Mucosa of rectum (tissue), 2 donors: ENCODE results near the gene MEF2D.

Source experiments
- H3K27ac ChIP-seq, 2 donors: one replicate each; pipeline ENCODE4 v1.7.0; 2013; ENCODE audit warnings: inconsistent platforms in 2 of 2, low read depth in 2 of 2, low read length in 2 of 2
- H3K27me3 ChIP-seq, 2 donors: one replicate each; pipeline ENCODE4 v1.7.0; 2013; ENCODE audit warnings: low read length in 2 of 2; ENCODE audit not compliant: control insufficient read depth in 2 of 2, insufficient read depth in 2 of 2
- H3K36me3 ChIP-seq, 2 donors: one replicate each; pipeline ENCODE4 v1.7.0; 2013; ENCODE audit warnings: low read length in 2 of 2; ENCODE audit not compliant: control insufficient read depth in 2 of 2, insufficient read depth in 2 of 2
- H3K4me1 ChIP-seq, 2 donors: one replicate each; pipeline ENCODE4 v1.7.0; 2013; ENCODE audit warnings: low read length in 2 of 2, mild to moderate bottlenecking in 1 of 2; ENCODE audit not compliant: control insufficient read depth in 2 of 2, insufficient read depth in 2 of 2
- H3K4me3 ChIP-seq, 2 donors: one replicate each; pipeline ENCODE4 v1.7.0; 2013; ENCODE audit warnings: low read length in 2 of 2
- H3K9ac ChIP-seq, 2 donors: one replicate each; pipeline ENCODE4 v1.7.0; 2013; ENCODE audit warnings: low read length in 2 of 2, low read depth in 1 of 2, mild to moderate bottlenecking in 1 of 2
- H3K9me3 ChIP-seq, 2 donors: one replicate each; pipeline ENCODE4 v1.7.0; 2013; ENCODE audit warnings: low read length in 2 of 2; ENCODE audit not compliant: control insufficient read depth in 2 of 2
- donor health status: healthy.
- donor health status: Normal muscosa, but diverticular disease.

Gene MEF2D

DNA sequence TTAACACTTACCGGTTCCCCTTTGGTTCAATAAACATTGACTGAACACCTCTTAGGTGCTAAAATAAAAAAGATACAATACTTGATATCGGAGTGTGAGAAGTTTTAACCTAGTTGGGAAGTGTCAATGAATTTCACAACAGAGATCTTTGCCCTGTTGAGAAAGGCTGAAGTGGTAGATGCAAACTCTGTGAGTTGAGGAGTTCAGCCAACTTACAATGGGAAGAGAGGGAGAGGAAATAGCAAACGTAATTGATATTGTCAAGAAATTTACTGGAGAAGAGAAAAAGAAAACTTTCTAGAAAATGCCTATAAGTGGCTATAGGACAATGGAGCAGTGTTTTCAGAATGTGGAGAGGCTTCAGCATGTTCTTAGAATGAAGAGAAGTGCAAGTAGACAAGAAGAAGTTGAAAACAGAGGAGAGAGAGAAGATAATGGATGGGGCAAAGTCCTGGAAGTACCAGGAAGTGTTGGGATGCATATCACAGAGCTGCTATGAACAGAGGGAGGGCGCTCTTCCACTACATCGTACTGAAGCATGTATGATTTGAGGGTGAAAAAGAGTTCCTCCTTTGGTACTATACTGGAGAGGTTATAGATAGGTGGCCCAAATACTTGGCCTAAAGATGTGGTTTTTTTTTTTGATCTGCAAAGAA lies 48.9 kb downstream of the MEF2D start:
- H3K4me1 ChIP-seq = peaks cover 5% of the 10 kb centered on the region in 2 donors
- H3K4me3 ChIP-seq = no peak overlapping the region
- no peaks in the 10 kb centered on the region for H3K36me3 ChIP-seq
- H3K27me3 ChIP-seq = no peaks in the 10 kb centered on the region
- H3K9me3 ChIP-seq = no peaks in the 10 kb centered on the region
- H3K9ac ChIP-seq = no peak overlapping the region
- no peak overlapping the region for H3K27ac ChIP-seq

DNA sequence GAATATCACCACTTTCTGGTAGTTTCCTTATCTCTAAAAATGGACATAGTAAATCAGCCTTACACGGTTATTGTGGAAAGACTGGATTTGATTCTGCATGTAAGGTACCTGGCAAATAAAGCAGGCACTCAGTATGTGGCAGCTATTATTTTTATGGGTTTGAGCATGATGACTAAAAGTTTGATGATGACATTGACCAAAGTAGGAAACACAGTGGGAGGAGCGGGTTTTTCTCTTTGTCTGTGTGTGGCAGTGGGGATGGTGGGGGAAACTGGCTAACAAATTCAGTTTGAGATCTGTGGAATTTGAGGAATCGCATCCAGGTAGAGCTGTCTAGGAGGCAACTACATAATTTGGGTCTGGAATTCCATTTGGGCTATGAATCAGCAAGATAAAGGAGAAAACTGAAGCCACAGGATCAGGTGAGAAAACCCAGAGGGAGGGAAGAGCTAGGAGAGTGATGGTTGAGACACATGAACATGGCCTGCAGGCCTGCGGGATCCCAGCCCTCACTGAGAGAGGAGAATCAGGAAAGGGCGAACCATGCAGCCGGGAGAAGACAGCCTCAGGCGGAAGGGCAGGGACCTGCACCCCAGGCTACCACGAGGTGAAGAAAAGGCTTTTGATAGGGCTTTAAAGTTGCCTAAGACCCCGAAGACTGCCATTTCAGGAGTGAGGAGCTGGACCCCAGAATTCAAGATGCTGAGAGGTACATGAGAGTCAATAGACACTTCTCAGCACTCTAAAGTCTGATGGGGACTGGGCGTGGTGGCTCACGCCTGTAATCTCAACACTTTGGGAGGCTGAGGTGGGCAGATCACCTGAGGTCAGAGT lies 52.2 kb downstream of the MEF2D start:
- Histone ChIP-seq H3K27me3 (peaks cover 10 to 13% of the 10 kb centered on the region in 2 donors), H3K4me3 (no peak overlapping the region), H3K27ac (no peak overlapping the region), H3K9me3 (no peaks in the 10 kb centered on the region), H3K9ac (no peak overlapping the region), H3K4me1 (no peaks in the 10 kb centered on the region), H3K36me3 (no peaks in the 10 kb centered on the region)

DNA sequence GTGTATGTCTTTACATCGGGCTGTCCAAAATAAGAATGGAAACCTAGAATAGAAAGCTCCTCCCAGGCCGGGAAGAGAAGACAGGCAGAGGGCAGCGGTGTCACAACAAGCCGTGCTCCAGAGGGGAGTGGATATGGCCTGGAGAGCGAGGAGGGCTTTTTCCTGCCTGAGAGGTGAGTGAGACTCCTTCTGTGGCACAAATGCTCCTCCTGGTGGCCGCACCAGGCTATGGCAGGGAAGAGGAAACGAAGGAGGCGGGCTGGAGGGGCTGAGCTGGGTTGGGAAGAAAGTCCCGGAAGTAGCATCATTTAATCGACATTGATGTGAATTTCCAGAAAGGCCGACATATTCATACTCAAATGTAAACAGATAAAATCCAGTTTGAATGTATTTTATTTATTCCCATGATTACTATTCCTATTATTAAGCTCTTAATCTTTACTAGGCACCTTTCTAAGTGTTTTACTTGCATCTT lies 54.7 kb downstream of the MEF2D start:
- Histone ChIP-seq H3K4me3 (no peak overlapping the region), H3K9me3 (no peaks in the 10 kb centered on the region), H3K27me3 (peaks cover 24 to 30% of the 10 kb centered on the region in 2 donors), H3K27ac (no peak overlapping the region), H3K36me3 (no peaks in the 10 kb centered on the region), H3K4me1 (no peaks in the 10 kb centered on the region), H3K9ac (no peak overlapping the region)

DNA sequence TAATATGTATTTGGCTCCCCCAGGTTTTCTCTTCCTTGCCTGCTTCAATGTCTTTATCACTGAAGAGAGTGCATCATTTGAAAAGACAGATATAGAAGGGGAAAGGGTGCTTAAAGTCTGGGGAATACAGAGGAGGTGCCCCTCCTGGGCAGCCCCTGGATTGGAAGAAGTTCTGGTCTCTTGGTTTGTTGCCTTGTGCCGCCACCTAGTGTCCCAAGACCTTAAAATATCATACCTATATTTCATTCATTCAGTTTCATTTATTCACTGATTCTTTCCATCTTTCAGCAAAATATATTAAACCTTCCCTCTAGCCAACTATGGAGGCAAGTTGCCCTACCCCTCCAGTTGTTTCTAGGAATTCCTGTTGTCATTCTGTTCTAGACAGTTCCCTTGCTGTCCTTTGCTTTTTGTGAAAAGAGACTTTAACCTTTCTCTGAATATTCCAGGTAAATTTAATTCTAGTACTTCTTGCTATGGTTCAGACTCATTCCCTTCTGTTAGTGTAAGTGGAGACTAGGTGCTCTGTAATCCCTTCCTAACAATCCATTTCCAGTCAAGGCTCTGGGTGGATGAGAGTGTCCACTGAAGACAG lies 56.1 kb downstream of the MEF2D start:
- peaks cover 37 to 41% of the 10 kb centered on the region in 2 donors for H3K27me3 ChIP-seq
- H3K27ac ChIP-seq = no peak overlapping the region

DNA sequence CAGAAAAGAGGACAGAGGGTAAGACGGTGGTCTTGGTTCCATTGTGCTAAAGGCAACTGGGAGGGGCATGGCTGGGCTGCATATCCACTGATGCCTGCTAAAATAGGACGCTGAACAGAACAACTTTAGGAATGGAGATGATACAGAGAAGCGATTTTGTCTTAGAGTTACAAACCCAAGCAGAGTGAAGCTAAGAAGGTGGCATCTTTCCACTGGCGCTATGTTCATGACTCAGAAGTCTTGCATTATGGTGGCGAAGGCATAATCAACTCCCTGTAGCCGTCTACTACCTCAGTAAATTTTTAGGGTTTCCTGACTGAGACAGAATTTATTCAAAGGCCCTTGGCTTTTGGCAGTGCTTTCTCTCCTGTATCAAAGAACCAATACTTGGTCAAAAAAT lies 57.3 kb downstream of the MEF2D start:
- H3K4me3 ChIP-seq = no peak overlapping the region
- H3K9me3 ChIP-seq = no peaks in the 10 kb centered on the region
- no peak overlapping the region for H3K27ac ChIP-seq
- H3K9ac ChIP-seq = no peak overlapping the region
- H3K27me3 ChIP-seq = peaks cover 50 to 54% of the 10 kb centered on the region in 2 donors
- no peaks in the 10 kb centered on the region for H3K4me1 ChIP-seq
- no peaks in the 10 kb centered on the region for H3K36me3 ChIP-seq

More for the DNA sequence above, 56.1 kb downstream of the MEF2D start:
- Histone ChIP-seq H3K9me3 (no peaks in the 10 kb centered on the region), H3K9ac (no peak overlapping the region), H3K4me1 (no peaks in the 10 kb centered on the region), H3K4me3 (no peak overlapping the region), H3K36me3 (no peaks in the 10 kb centered on the region)

DNA sequence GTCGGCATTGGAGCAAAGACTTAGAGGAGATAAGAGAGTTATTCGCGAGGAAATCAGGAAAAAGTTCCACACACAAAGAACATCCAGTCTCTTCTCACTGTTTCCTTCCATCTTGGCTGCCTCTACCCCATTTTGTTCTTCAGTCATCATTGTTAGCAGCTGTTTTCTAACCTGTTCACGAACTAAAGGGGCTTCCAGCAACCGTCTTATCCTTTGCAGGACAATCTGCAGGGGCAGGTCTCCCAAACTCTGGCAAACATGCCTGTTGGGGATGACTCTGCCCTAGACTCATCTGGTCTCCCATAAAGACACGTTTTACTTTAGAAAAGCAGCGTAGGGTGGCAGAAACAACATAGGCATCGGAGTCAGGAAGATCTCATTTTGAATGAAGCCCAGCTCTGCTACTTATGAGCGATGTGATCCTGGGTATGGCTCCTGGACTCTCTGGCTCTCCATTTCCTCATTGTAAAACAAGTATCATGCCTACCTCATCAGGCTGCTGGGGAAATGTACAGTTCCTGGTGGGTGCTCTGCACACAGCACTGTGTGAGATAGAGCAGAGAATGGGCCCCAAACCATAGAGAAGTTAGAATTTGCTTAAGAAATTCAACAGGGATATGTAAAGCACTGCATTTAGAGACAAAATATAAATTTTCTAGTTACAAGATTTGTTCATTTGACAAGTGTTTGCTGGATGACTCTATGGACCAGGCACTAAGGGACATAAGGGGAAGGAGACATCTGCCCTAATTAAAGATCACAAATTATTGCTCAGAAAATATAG lies 59.7 kb downstream of the MEF2D start:
- Histone ChIP-seq H3K4me3 (no peak overlapping the region), H3K27ac (no peak overlapping the region), H3K36me3 (no peaks in the 10 kb centered on the region), H3K27me3 (peaks cover 72 to 75% of the 10 kb centered on the region in 2 donors), H3K9me3 (no peaks in the 10 kb centered on the region), H3K9ac (no peak overlapping the region), H3K4me1 (peaks cover 0 to 7% of the 10 kb centered on the region in 2 donors)

DNA sequence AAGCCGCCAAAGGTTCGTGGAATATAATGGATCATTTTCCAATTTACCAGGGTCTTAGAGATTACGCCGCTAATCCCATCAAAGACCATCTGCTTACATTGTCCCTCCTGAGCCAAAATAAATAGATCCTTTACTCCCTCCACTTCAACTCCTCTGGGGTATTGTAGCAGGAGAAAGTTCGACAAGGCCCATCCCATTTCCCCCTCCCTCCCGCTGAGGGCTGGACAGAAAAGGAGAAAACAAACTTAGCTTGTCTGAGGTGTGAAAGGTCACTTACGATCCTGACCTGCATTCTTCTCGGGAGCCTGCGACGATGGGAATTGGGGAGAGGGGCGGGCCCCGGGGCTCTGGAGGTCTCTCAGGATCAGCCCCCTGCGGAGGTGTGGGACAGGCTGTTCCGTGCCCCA lies 60.8 kb downstream of the MEF2D start:
- H3K9ac ChIP-seq = no peak overlapping the region
- no peak overlapping the region for H3K27ac ChIP-seq
- no peaks in the 10 kb centered on the region for H3K9me3 ChIP-seq
- H3K27me3 ChIP-seq = peaks cover 77 to 80% of the 10 kb centered on the region in 2 donors
- H3K4me3 ChIP-seq = no peak overlapping the region
- H3K36me3 ChIP-seq = no peaks in the 10 kb centered on the region
- H3K4me1 ChIP-seq = peaks cover 3 to 7% of the 10 kb centered on the region in 2 donors

DNA sequence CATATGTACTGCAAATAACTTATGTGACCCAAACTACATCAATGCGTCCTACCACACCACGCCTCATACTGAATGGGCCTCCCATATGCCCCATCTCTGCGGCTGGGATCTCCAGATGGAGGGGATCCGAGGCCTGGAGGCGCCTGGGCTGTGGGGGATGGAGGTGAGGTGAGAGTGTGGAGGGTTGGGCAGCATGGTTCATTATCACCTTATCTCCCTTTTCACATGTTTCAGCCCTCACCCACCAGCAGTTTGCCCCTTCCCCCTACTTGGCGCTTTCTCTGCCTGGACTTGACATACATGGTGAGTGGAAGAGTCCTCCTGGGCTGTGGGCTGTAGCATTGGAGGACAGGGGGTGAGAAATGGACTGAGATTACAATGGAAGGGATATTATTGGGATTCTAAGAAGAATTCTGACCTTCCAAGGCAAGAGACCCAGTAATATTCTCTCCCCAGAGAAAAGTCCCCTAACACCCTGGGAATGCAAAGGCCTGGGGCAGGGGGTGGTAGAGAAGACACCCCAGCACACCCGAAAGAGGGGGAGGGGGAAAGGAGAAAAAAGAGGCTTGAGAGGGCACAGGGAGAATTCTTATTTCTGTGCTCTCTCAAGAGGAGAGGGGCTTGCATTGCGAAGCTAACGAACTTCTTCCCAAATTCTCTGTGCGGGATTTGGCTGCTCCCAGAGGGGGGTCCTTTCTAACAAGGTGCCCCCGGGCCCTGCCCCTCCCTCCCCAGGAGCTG lies 61.4 kb downstream of the MEF2D start:
- H3K9me3 ChIP-seq = no peaks in the 10 kb centered on the region
- H3K4me3 ChIP-seq = no peak overlapping the region
- no peaks in the 10 kb centered on the region for H3K36me3 ChIP-seq
- peaks cover 80% of the 10 kb centered on the region in 2 donors for H3K27me3 ChIP-seq
- peaks cover 3 to 7% of the 10 kb centered on the region in 2 donors for H3K4me1 ChIP-seq
- H3K9ac ChIP-seq = no peak overlapping the region
- no peak overlapping the region for H3K27ac ChIP-seq

DNA sequence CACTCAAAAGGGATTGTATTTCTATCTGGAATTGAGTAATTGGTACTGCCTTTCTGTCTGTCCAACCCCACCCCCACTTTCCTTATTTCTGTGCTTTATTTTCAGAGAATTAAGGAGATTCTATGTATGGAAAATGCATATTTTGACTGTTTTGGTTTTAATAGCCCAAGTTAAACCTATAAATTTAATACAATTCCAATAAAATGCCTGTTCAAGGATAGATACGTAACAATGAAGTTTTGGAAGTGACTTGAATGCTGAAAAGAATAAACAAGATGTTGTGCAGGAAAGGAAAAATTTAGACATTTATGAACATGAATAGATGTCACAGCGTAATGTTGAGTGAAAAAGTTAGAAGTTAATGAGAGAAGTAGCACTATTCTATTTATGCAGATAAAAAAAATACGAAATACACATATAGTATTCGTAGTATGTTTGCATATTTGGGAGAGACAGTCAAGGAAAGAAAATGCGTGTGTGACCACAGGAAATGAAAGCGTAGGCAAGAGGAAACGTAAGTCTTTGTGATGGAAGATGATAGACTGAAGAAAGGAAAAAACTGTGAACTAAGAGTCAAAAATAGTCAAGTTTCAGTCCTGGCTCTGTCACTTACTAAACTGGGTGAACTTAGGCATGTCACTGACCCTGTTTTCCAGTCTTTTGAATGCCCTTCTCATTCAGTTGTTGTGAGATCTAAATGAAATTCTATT lies 62.1 kb downstream of the MEF2D start:
- H3K4me3 ChIP-seq = no peak overlapping the region
- peaks cover 82 to 84% of the 10 kb centered on the region in 2 donors for H3K27me3 ChIP-seq
- H3K27ac ChIP-seq = no peak overlapping the region
- H3K9ac ChIP-seq = no peak overlapping the region
- no peaks in the 10 kb centered on the region for H3K9me3 ChIP-seq
- H3K4me1 ChIP-seq = peaks cover 3 to 7% of the 10 kb centered on the region in 2 donors
- no peaks in the 10 kb centered on the region for H3K36me3 ChIP-seq
